H9 (cell line): ENCODE measurements around the gene RPLP1. TPM values are rescaled to one million over a fixed set of nuclear protein-coding genes. Genes with fewer than 3 reads are reported as not detected.

Experiments
- DNase-seq: peaks from one replicate; pipeline ENCODE4 v3.0.0-alpha.2; 2017
- H2AFZ ChIP-seq: one replicate; pipeline ENCODE4 v1.6.1; 2013; ENCODE audit warnings: mild to moderate bottlenecking, low read length, control low read depth, moderate library complexity
- H2AK5ac ChIP-seq: 2 replicates; pipeline ENCODE4 v1.6.1; 2013; ENCODE audit warnings: low read length, control low read depth, mixed read lengths; ENCODE audit not compliant: insufficient read length
- H2BK120ac ChIP-seq: one replicate; pipeline ENCODE4 v1.6.1; 2013; ENCODE audit warnings: low read depth, mild to moderate bottlenecking, low read length, control low read depth, inconsistent platforms; ENCODE audit not compliant: poor library complexity, severe bottlenecking
- H2BK12ac ChIP-seq: 2 replicates; pipeline ENCODE4 v1.6.1; 2013; ENCODE audit warnings: low read length, control low read depth, mixed read lengths, low read depth; ENCODE audit not compliant: insufficient read length
- H2BK15ac ChIP-seq: 2 replicates; pipeline ENCODE4 v1.6.1; 2013; ENCODE audit warnings: low read depth, low read length, control low read depth
- H2BK20ac ChIP-seq: one replicate; pipeline ENCODE4 v1.6.1; 2013; ENCODE audit warnings: low read depth, mild to moderate bottlenecking, low read length, control low read depth, inconsistent platforms; ENCODE audit not compliant: poor library complexity, severe bottlenecking
- H2BK5ac ChIP-seq: 2 replicates; pipeline ENCODE4 v1.6.1; 2013; ENCODE audit warnings: low read length, control low read depth, mixed read lengths; ENCODE audit not compliant: insufficient read length
- H3K14ac ChIP-seq: 2 replicates; pipeline ENCODE4 v1.6.1; 2013; ENCODE audit warnings: low read length, control low read depth; ENCODE audit not compliant: insufficient read depth
- H3K18ac ChIP-seq: 2 replicates; pipeline ENCODE4 v1.6.1; 2013; ENCODE audit warnings: low read depth, mild to moderate bottlenecking, mixed read lengths, low read length, control low read depth; ENCODE audit not compliant: insufficient read length
- H3K23ac ChIP-seq: 2 replicates; pipeline ENCODE4 v1.6.1; 2013; ENCODE audit warnings: low read length, control low read depth, mixed read lengths, low read depth; ENCODE audit not compliant: insufficient read length
- H3K23me2 ChIP-seq: 2 replicates; pipeline ENCODE4 v1.6.1; 2013; ENCODE audit warnings: low read depth, mild to moderate bottlenecking, mixed read lengths, low read length, control low read depth; ENCODE audit not compliant: insufficient read length, poor library complexity, severe bottlenecking
- H3K27ac ChIP-seq: 2 replicates; pipeline ENCODE4 v1.5.1; 2013; ENCODE audit warnings: low read length, control low read depth, mixed read lengths, low read depth; ENCODE audit not compliant: insufficient read length
- H3K27me3 ChIP-seq: 2 replicates; pipeline ENCODE4 v1.6.1; 2013; ENCODE audit warnings: low read length, control low read depth, inconsistent platforms; ENCODE audit not compliant: insufficient read depth
- H3K4ac ChIP-seq: 2 replicates; pipeline ENCODE4 v1.6.1; 2013; ENCODE audit warnings: low read depth, mild to moderate bottlenecking, control low read depth, inconsistent platforms, low read length, moderate library complexity
- H3K4me1 ChIP-seq: 2 replicates; pipeline ENCODE4 v1.6.1; 2013; ENCODE audit warnings: low read length, control low read depth, inconsistent platforms; ENCODE audit not compliant: insufficient read depth
- H3K4me2 ChIP-seq: 2 replicates; pipeline ENCODE4 v1.6.1; 2013; ENCODE audit warnings: low read length, control low read depth, mixed read lengths; ENCODE audit not compliant: insufficient read length, insufficient read depth
- H3K56ac ChIP-seq: 2 replicates; pipeline ENCODE4 v1.6.1; 2013; ENCODE audit warnings: low read depth, mild to moderate bottlenecking, mixed read lengths, low read length, control low read depth; ENCODE audit not compliant: insufficient read length
- H3K79me1 ChIP-seq: 2 replicates; pipeline ENCODE4 v1.6.1; 2013; ENCODE audit warnings: low read depth, mild to moderate bottlenecking, moderate library complexity, low read length, control low read depth, inconsistent platforms; ENCODE audit not compliant: insufficient read depth, poor library complexity, severe bottlenecking
- H3K79me2 ChIP-seq: 2 replicates; pipeline ENCODE4 v1.6.1; 2013; ENCODE audit warnings: low read length, control low read depth, inconsistent platforms; ENCODE audit not compliant: insufficient read depth
- H3K9ac ChIP-seq: 2 replicates; pipeline ENCODE4 v1.6.1; 2013; ENCODE audit warnings: low read length, control low read depth, mixed read lengths; ENCODE audit not compliant: insufficient read length; ENCODE audit errors: extremely low read depth
- H3K9me3 ChIP-seq: one replicate; pipeline ENCODE4 v1.6.1; 2013; ENCODE audit warnings: low read depth, low read length, inconsistent platforms; ENCODE audit not compliant: control insufficient read depth
- H3T11ph ChIP-seq: one replicate; pipeline ENCODE4 v1.6.1; 2013; ENCODE audit warnings: mild to moderate bottlenecking, low read length, control low read depth, inconsistent platforms
- H4K20me1 ChIP-seq: one replicate; pipeline ENCODE4 v1.6.1; 2013; ENCODE audit not compliant: control insufficient read depth, insufficient read length, insufficient read depth
- H4K5ac ChIP-seq: 2 replicates; pipeline ENCODE4 v1.6.1; 2013; ENCODE audit warnings: low read depth, mild to moderate bottlenecking, mixed read lengths, low read length, control low read depth; ENCODE audit not compliant: insufficient read length
- H4K8ac ChIP-seq: replicated peaks from 2 replicates; pipeline ENCODE4 v1.6.1; 2013; ENCODE audit warnings: low read length, control low read depth, mixed read lengths, low read depth; ENCODE audit not compliant: insufficient read length
- H4K91ac ChIP-seq: 2 replicates; pipeline ENCODE4 v1.6.1; 2013; ENCODE audit warnings: low read depth, mild to moderate bottlenecking, moderate library complexity, mixed read lengths, low read length, control low read depth; ENCODE audit not compliant: insufficient read length
- H3K27ac Mint-ChIP-seq, 3 experiments: 2 replicates in 2 of 3; 3 replicates in 1 of 3; pipeline ENCODE4 v1.8.0; 2020 to 2021; ENCODE audit warnings: mixed read lengths in 3 of 3, mild to moderate bottlenecking in 1 of 3, moderate library complexity in 1 of 3
- H3K27me3 Mint-ChIP-seq: 2 replicates; pipeline ENCODE4 v1.8.0; 2021; ENCODE audit warnings: low read depth, mild to moderate bottlenecking, moderate library complexity, mixed read lengths
- H3K36me3 Mint-ChIP-seq, 3 experiments: 2 replicates in 2 of 3; 3 replicates in 1 of 3; pipeline ENCODE4 v1.8.0; 2020 to 2021; ENCODE audit warnings: low read depth in 3 of 3, mixed read lengths in 3 of 3; ENCODE audit not compliant: insufficient read depth in 1 of 3
- H3K4me1 Mint-ChIP-seq, 2 experiments: 2 replicates each; pipeline ENCODE4 v1.8.0; 2020; ENCODE audit warnings: mixed read lengths in 2 of 2
- H3K4me3 Mint-ChIP-seq, 2 experiments: 2 replicates in 1 of 2; 3 replicates in 1 of 2; pipeline ENCODE4 v1.8.0; 2020 to 2021; ENCODE audit warnings: mild to moderate bottlenecking in 2 of 2, mixed read lengths in 2 of 2, moderate library complexity in 1 of 2
- H3K9me3 Mint-ChIP-seq, 2 experiments: 2 replicates in 1 of 2; 3 replicates in 1 of 2; pipeline ENCODE4 v1.8.0; 2020; ENCODE audit warnings: mild to moderate bottlenecking in 2 of 2, mixed read lengths in 2 of 2, moderate library complexity in 1 of 2
- WGBS: extraction: QIAGEN DNeasy Blood & Tissue Kit; methylation state at CpG from one replicate; pipeline ENCODE4 v1.1.7; 2013; ENCODE audit warnings: missing lambda C conversion rate, low lambda C conversion rate, mixed read lengths; ENCODE audit not compliant: insufficient read length; ENCODE audit errors: extremely low coverage; 5-methylcytosine and 5-hydroxymethylcytosine counted together
- total RNA-seq: library from RNA; stranded (reverse); gene quantifications from 2 replicates; pipeline ENCODE4 v1.2.1, GENCODE V29; 2021
- TF ChIP-seq, protein P1 (sequence below): fragments of 200-600 bp; sonication (generic); conservative IDR thresholded peaks from 3 replicates; pipeline ENCODE4 v1.8.0; 2021; ENCODE audit warnings: antibody characterized with exemption, mild to moderate bottlenecking

RPLP1 gene
- total RNA-seq, 1 experiment from 2014 or later: 1,715 TPM

DNA sequence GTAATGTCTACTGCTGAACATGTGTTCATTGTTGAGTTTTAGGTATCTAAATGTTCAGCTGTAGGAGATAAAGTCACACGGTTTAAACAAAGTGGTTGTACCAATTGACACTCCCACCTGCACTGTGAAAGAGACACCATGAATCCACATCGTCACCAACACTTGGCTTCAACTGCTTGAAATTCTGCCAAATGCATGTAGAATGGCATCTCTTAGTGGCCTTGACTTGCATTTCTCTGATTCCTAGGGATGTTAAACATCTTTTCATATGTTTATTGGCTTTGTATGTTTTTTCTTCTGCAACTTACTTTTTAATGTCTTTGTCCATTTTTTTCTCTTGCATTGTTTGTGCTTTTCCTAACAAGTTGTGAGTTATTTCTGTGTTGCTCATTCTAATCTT, 43.4 kb downstream of the RPLP1 start:
- WGBS: no CpG with 5 or more reads among the region's 2 CpGs
- DNase-seq: no peak

More for the DNA sequence above, 43.4 kb downstream of the RPLP1 start:
- Histone ChIP-seq H3K56ac (no peak overlapping the region), H3K9me3 (no peaks in the 10 kb centered on the region), H2BK15ac (no peak overlapping the region), H3K4ac (no peak overlapping the region), H3K14ac (no peak overlapping the region), H2BK12ac (no peak overlapping the region), H2BK20ac (no peak overlapping the region), H3K23ac (no peak overlapping the region), H3K79me1 (no peaks in the 10 kb centered on the region), H2AK5ac (no peak overlapping the region), H4K20me1 (no peaks in the 10 kb centered on the region), H4K8ac (no peak overlapping the region), H3K79me2 (peaks cover 2% of the 10 kb centered on the region; the same call in 1 of the 2 replicates), H4K5ac (no peak overlapping the region), H2AFZ (no peak overlapping the region), H3K4me2 (no peak overlapping the region), H4K91ac (no peak overlapping the region), H2BK5ac (no peak overlapping the region), H3T11ph (no peak overlapping the region), H3K18ac (no peak overlapping the region), H3K27ac (no peak overlapping the region), H3K4me1 (no peaks in the 10 kb centered on the region), H3K27me3 (no peaks in the 10 kb centered on the region), H3K23me2 (no peaks in the 10 kb centered on the region), H3K9ac (no peak overlapping the region), H2BK120ac (no peak overlapping the region)
- H3K36me3 Mint-ChIP-seq: no peaks in the 10 kb centered on the region
- H3K4me3 Mint-ChIP-seq: no peak overlapping the region
- H3K27ac Mint-ChIP-seq: no peak overlapping the region
- H3K27me3 Mint-ChIP-seq: no peaks in the 10 kb centered on the region
- TF ChIP-seq, protein P1, sequence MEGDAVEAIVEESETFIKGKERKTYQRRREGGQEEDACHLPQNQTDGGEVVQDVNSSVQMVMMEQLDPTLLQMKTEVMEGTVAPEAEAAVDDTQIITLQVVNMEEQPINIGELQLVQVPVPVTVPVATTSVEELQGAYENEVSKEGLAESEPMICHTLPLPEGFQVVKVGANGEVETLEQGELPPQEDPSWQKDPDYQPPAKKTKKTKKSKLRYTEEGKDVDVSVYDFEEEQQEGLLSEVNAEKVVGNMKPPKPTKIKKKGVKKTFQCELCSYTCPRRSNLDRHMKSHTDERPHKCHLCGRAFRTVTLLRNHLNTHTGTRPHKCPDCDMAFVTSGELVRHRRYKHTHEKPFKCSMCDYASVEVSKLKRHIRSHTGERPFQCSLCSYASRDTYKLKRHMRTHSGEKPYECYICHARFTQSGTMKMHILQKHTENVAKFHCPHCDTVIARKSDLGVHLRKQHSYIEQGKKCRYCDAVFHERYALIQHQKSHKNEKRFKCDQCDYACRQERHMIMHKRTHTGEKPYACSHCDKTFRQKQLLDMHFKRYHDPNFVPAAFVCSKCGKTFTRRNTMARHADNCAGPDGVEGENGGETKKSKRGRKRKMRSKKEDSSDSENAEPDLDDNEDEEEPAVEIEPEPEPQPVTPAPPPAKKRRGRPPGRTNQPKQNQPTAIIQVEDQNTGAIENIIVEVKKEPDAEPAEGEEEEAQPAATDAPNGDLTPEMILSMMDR: no peak
- H3K4me1 Mint-ChIP-seq: peaks cover 13 to 19% of the 10 kb centered on the region in 2 experiments
- peaks cover 0 to 3% of the 10 kb centered on the region in 2 experiments; a peak in 1 of 5 replicates for H3K9me3 Mint-ChIP-seq
